ENCODE measurements around the gene C12orf43.
A peak's percentile ranks its signal among the peaks of the same experiment; 100 is the strongest.

The C12orf43 gene

GRCh38 chr12:121030576-121031212 is 14.4 kb upstream of the C12orf43 start:
- no peak for DNase-seq (ENCODE audit: low read depth)

GRCh38 chr12:121026274-121027045 is 10.2 kb upstream of the C12orf43 start:
- DNase-seq (ENCODE audit: low read depth) = no peak

GRCh38 chr12:121025442-121026226 is 9.3 kb upstream of the C12orf43 start:
- DNase-seq (ENCODE audit: low read depth) = no peak

GRCh38 chr12:121023799-121024198 is 7.5 kb upstream of the C12orf43 start:
- no peak for DNase-seq (ENCODE audit: low read depth)

- no peak for DNase-seq (ENCODE audit: low read depth)
These were observed 6.4 kb upstream of the C12orf43 start for GRCh38 chr12:121022713-121023112.

- no peak for DNase-seq (ENCODE audit: low read depth)
These were observed 5.5 kb upstream of the C12orf43 start for GRCh38 chr12:121021754-121022153.

- no peak for DNase-seq (ENCODE audit: low read depth)
These were observed 2.8 kb upstream of the C12orf43 start for GRCh38 chr12:121018860-121019617.

GRCh38 chr12:121017966-121018491 is 1.7 kb upstream of the C12orf43 start:
- no peak for DNase-seq (ENCODE audit: low read depth)

- no peak for DNase-seq (ENCODE audit: low read depth)
These were observed 2.6 kb downstream of the C12orf43 start for GRCh38 chr12:121013715-121014114.

- no peak for DNase-seq (ENCODE audit: low read depth)
These were observed 4.5 kb downstream of the C12orf43 start for GRCh38 chr12:121011820-121012219.

- DNase-seq (ENCODE audit: low read depth) = no peak
These were observed 5.4 kb downstream of the C12orf43 start for GRCh38 chr12:121010860-121011259.

- DNase-seq (ENCODE audit: low read depth) = peak; percentile 17
These were observed 6.5 kb downstream of the C12orf43 start for GRCh38 chr12:121009741-121010140.

- DNase-seq (ENCODE audit: low read depth) = no peak
These were observed 7.8 kb downstream of the C12orf43 start for GRCh38 chr12:121008347-121009098.

GRCh38 chr12:121005346-121005815 is 10.9 kb downstream of the C12orf43 start:
- peak; percentile 25 for DNase-seq (ENCODE audit: low read depth)

- no peak for DNase-seq (ENCODE audit: low read depth)
These were observed 12.0 kb downstream of the C12orf43 start for GRCh38 chr12:121004253-121004815.

GRCh38 chr12:121003650-121004049 is 12.6 kb downstream of the C12orf43 start:
- no peak for DNase-seq (ENCODE audit: low read depth)

- no peak for DNase-seq (ENCODE audit: low read depth)
These were observed 14.3 kb downstream of the C12orf43 start for GRCh38 chr12:121001841-121002483.

GRCh38 chr12:121001060-121001459 is 15.2 kb downstream of the C12orf43 start:
- DNase-seq (ENCODE audit: low read depth) = no peak

GRCh38 chr12:121000530-121000929 is 15.8 kb downstream of the C12orf43 start:
- no peak for DNase-seq (ENCODE audit: low read depth)

Measured in fibroblast of gingiva (primary cell).